T-helper 9 cell (primary cell): ENCODE measurements around the gene KRT25.
"Not testable (repeated sequence)": the region's sequence is repeated elsewhere in the genome, so short reads cannot be mapped to it uniquely, and the experiment has no call there.

ENCODE experiments used
- DNase-seq: peaks from one replicate; pipeline ENCODE4 v3.0.0-alpha.2; 2020

KRT25 gene

DNA sequence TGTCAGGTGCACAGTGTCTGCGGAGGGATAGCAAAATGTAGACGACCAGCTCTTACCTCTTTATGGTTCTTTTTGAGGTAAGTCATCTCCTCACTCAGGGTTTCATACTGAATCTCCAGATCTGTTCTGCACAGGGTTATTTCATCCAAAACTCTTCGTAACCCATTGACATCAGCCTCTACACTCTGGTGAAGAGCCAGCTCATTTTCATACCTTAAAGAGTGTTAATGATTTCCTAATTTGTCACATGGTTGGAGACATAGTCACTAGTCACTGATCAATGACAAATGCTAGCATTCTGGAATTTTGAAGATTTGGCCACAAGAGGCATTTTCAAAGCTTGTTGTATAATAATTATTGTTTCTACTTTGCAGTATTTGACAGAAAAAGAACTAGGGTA lies 1.3 kb downstream of the KRT25 start:
- DNase-seq: no peak

DNA sequence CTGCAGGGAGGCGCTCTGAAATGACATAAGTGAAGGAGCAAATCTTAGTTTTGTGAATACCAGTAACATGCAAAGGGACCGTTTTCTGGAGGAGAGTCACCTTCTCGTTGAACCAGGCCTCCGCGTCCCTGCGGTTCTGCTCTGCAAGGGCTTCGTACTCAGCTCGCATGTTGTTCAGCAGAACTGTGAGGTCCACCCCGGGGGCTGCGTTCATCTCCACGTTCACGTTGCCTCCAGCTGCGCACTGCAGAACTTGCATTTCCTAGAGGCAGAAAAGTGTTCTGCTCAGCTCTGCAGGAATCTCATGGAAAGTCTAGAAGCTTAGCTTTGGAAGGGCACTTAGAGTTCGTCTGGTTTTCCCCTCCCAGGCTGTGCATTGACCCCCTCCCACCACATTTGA lies 4.1 kb downstream of the KRT25 start:
- no peak for DNase-seq

- no peak for DNase-seq
These were observed 4.7 kb downstream of the KRT25 start for GRCh38 chr17:40750391-40750790.

- not testable (repeated sequence) for DNase-seq
These were observed 6.5 kb downstream of the KRT25 start for GRCh38 chr17:40748666-40749065.

DNA sequence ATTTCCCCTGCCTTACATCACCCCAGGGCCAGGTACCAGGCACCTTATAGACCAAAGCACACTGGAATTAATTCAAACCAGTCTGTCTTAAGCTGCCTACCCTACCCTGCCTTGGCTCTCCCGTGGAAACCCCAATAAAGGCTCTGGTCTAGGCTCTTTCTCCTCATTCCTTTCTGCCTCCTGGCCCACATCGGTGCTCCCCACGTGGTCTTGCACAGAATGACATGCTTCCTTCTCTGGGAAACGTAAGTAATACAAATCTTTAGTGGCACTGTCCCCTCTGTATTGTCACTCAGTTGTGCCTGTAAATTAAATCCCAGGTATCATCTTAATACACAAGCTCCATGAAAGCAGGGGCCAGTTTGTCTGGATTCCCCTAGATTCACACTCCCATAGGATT lies 16.6 kb downstream of the KRT25 start:
- DNase-seq: no peak

GRCh38 chr17:40735016-40735415 lies 20.1 kb downstream of the KRT25 start:
- no peak for DNase-seq

DNA sequence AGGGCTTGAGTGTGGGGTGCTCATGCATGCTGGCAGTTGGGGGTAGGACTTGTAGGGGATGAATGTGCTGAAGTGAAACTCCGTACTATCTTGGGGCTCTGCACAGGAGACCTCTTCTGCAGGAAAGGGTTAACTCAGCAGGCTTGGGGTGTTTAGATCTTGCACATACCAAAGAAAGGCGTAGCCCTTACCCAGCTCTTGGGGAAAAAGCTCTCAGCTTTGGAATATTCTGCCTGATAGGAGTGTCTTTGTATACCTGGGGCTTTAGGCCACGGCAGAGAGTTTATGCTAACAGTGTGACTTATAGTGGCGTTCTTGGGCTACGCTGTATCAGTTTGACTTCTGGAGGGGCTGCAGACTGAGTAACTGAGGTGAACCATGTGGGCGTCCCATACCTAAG lies 21.1 kb downstream of the KRT25 start:
- no peak for DNase-seq

GRCh38 chr17:40730970-40731369 lies 24.2 kb downstream of the KRT25 start:
- no peak for DNase-seq

GRCh38 chr17:40727447-40728231 lies 27.5 kb downstream of the KRT25 start:
- no peak for DNase-seq

DNA sequence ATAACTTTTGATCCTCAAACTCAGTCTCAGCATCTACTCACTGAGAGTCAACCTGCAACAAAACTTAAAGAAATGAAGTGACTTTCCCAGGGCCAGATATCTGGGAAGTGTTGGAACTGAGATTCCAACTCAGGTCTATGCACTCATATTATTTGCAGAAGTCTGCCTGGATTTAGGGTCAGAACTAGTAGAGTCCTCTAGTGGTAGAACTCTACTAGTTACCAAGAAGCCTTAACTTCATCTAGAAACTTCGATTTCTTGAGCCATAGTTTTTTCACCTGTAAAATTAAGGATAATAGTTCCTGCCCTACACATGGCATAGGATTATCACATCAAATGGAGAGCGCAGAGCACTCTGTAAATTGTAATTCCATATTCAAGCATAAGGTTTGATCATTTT lies 28.2 kb downstream of the KRT25 start:
- DNase-seq: no peak

- no peak for DNase-seq
These were observed 30.5 kb downstream of the KRT25 start for GRCh38 chr17:40724656-40725055.

GRCh38 chr17:40722241-40722640 lies 32.9 kb downstream of the KRT25 start:
- no peak for DNase-seq

DNA sequence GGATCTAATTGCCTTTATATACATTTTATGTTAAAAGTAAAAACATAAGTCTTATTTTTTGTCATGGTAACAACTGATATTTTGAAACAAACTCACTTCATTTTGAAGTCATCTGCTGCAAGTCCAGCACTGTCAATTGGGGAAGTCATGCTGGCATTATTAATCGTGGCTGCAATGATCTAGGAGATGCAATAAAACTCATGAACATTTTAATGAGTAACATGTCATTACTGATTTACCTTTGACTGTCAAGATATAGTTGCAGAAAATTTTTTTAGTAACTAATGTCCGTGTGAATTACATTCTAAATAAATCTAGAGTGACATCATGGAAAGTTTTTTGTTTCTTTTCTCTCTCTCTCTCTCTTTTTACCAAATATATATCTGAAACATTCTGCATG lies 34.2 kb downstream of the KRT25 start:
- DNase-seq: no peak

DNA sequence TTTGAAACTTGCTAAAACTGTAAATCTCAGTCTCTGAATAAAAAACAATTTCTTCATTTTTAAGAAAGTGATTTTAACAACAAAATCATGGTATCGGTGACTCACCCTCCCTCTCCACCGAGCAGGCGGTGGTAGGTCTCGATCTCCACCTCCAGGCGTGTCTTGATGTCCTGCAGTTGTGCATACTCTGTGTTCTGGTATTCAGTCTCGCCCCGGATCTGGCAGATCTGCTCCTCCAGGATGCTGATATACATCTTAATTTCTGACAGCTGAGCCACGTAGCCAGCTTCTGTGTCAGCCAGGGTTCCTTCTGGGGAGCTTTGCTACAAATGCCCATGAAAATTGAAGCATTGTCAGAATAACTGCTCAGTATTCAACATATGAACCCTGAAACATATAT lies 36.2 kb downstream of the KRT25 start:
- DNase-seq: no peak

DNA sequence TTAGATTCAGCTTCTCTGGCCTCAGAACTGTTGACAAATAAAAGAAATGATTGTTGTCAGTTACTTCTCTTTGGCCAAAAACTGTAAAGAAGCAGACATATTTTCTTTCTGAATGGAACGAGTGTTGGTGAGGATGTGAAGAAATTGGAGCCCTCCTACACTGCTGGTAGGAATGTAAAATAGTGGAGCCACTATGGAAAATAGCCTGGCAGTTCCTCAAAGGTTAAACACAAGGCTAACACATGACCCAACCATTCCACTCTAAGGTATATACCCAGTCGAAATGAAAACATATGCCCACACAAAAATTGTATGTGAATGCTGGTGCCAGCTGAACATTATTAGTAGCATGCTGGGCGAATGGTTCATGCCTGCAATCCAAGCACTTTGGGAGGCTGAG lies 37.4 kb downstream of the KRT25 start:
- DNase-seq: no peak

DNA sequence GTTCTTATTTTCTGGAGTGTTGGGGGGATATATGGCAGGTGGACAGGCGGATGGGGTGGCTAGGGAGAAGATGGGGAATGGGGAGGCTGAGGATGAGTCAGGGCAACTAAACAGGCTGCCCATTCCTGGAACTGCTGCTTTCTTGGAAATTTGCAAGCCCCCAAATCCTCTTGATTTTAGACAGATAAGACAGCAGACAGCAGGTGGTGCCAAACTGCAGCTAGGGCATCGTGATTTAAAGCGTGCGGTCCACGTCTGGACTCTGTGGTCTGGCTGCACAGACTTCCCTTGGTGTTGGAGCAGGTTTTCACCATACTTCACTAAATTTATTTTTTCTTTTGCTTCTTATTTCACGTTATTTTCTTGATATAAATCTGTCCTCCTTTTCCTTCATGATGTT lies 40.7 kb downstream of the KRT25 start:
- DNase-seq: no peak

GRCh38 chr17:40707745-40708144 lies 47.4 kb downstream of the KRT25 start:
- no peak for DNase-seq

GRCh38 chr17:40705584-40705983 lies 49.5 kb downstream of the KRT25 start:
- no peak for DNase-seq

- DNase-seq: no peak
These were observed 51.5 kb downstream of the KRT25 start, which contains the start of gene KRT24 for GRCh38 chr17:40703652-40704051. Gene KRT24 (minus strand): TSS chr17:40703752. CDS start chr17:40703693, 59 bp downstream.

DNA sequence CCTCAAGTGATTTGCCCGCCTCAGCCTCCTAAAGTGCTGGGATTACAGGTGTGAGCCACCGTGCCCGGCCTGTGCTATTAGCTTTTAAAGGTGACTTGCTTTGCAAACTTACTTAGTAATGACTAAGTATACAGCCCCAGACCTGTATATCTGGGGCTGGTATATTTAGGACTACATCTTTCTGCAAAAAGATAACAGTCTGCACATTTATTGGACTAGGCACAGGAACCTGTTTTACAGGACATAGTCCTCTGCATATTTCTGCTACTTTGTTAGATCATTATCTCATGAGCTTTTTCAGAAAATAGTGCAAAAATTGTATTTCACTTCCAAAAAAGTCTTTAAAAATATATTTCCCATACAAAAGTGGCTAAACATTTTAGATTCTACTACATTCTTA lies 52.9 kb downstream of the KRT25 start:
- DNase-seq: no peak

DNA sequence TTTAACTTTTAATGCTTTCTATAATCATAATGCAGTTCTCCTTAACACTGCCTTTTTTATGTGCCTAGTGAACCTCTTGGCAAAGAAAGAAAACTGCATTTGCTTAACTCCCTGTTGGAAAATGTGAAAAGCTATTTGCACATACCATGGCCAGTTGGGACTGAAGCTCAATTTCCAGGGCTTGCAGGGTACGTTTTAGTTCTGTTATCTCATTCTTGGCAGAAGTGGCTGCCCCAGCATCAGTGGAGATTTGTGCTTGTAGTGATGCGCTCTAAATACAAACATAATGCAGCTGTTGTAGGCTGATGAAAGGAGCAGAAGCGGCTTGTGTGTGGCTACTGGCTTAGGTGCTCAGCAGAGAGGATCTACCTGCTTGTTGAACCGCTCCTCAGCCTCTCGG lies 55.3 kb downstream of the KRT25 start:
- no peak for DNase-seq

DNA sequence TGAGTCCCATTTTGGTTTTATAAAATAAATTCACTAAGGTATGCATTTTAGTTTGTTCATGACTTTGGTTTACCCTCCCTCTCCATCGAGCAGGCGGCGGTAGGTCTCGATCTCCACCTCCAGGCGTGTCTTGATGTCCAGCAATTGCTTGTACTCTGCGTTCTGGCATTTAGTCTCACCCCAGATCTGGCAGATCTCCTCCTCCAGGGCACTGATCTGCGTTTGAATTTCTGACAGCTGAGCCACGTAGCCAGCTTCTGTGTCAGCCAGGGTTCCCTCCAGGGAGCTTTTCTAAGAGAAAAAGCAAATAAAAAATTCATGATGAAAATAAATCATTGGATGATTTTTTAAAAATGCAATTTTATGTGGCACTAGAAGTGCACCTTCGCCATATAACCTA lies 55.8 kb downstream of the KRT25 start:
- no peak for DNase-seq
